Myocyte (in vitro differentiated cells): ENCODE measurements around the gene SLC1A1. TPM values are rescaled to one million over a fixed set of nuclear protein-coding genes. Genes with fewer than 3 reads are reported as not detected.
"Not testable (repeated sequence)": the region's sequence is repeated elsewhere in the genome, so short reads cannot be mapped to it uniquely, and the experiment has no call there.

ENCODE experiments used
- DNase-seq: peaks from one replicate; pipeline ENCODE4 v3.0.0-alpha.2; 2012; ENCODE audit warnings: low read depth
- total RNA-seq: library from RNA; depleted of rRNA; stranded (reverse); fragments of >200 nt; gene quantifications from 2 replicates; pipeline ENCODE4 v1.2.3, GENCODE V29; 2014

SLC1A1 gene
- total RNA-seq, 1 donor from 2014 or later: 1.1 TPM

DNA sequence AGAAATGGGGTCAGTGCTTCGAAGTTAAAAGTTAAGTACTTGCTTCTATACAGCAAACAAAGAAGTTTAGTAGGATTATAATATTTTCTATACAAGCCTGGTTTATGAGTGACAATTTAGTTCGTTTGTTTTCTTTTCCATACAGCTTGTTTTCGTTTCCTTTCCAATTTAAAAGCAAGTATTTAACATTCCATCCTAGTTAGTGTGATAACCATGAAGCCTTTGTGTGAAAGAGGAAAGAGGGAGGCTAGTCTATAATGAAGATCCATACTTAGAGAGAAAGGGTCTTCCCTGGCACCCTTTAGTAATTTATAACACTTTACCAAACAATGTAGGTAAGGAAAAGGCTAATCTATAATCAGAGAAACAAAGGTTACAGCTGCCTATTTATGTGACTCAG lies 51.0 kb downstream of the SLC1A1 start:
- no peak for DNase-seq

DNA sequence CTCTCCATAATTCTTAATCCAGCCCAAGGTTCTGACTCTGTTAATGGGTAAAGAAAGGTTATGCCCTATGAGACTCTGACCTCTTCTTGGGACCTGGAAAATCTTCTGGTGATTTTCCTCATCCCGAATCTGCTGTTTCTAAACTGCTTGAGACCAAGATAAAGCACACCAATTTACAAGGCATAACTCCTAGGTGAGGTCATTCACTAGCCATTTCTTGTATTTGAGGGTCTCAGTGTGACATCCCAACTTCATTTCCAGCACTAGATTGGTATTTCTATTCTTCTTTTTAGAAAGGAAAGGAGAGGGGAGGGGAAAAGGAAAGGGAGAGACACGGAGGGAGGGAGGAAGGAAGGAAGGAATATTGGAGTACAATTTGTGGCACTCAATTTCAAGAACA lies 51.6 kb downstream of the SLC1A1 start:
- no peak for DNase-seq

DNA sequence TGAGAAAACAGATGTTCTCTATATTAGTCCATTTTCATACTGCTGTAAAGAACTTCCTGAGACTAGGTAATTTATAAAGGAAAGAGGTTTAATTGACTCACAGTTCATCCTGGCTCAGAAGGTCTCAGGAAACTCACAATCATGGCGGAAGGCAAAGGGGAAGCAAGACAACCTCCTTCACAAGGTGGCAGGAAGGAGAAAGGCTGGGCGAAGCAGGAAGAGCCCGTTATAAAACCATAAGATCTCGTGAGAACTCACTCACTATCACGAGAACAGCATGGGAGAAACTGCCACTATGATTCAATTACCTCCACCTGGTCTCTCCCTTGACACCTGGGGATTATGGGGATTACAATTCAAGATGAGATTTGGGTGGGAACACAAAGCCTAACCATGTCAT lies 54.4 kb downstream of the SLC1A1 start:
- not testable (repeated sequence) for DNase-seq

DNA sequence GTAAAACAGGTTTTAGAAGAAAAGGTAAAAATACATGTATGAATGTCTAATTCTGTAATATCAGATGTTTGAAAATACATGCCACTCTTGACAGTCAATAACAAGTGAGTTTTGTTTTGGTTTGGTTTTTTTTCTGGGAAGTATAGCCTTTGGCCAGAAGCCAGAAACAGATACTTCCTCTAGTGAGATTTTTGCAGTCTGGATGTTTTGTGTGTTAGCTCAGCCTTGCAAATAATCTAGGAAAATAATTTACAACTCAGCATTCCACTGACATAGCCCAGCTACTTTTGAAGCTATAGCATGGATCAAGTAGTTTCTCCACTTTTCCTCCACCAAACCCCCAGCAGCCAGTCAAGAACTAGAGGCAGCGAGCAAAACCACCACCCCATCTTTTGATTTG lies 56.7 kb downstream of the SLC1A1 start:
- peak; percentile 9 for DNase-seq

DNA sequence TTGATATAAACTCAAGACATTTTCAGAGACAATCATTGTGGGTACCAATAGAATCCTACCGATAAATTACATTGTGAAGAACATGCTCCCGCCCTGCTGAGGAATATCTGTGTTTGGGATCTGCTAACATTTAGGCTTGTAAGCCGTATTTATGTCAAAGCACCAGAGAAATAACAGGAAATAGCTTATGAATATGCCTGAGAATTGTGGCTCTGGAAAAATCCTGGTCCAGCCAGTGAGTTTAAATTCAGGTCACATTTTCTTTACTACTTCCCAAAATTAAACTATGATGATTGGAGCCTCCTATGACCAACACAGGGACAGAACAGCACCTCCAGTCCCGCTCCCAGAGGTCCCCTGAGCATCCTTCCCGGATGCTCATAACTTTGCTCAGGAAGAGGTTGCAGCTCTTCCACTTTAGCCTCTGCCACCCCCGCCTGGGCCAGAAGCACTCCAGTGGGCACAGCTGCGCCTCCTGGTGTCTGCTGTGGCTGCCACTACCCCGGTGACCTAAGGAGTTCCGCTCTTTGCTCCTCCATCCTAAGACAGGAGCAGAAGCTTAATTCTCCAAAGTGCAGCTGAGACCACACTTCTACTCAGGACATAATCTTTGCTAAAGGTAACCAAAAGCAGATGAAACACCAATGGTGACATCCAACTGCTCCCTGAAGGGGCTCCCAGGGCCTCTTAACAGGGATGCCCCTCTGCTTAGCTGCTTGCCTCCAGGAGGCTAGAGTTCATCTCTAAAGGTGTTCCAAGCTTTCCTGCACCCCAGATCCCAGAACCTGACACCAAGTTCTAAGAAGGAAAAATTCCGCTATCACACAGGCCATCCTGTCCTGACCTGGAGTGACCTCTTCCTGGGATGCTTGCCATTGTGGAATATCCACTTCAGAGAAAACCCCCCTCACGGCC lies 58.8 kb downstream of the SLC1A1 start:
- DNase-seq: peak; percentile 6

DNA sequence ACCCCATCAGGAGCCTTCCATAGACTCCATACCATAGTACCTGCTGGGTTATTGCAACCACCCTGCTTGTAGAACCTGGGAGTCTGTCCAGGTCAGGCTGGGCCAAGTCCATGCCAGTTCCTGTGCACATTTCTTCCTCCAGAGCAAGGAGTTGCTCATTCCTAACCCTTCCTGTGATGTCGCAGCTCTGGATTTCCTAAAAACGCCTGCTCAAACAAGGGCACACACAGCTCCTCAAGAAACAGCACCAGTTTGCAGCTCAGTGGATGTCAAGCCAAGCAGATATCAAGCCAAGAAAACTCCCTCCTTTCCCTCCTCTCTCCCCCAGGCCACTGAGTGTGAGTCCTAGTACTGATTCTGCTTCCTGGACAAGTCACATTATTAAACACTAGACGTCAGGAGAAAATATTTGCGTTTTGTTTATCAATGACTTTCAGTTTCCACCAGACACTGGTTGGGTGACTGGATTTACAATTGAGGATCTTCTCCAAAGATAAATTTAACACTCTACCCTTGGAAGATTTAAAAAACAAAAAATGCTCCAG lies 59.6 kb downstream of the SLC1A1 start:
- no peak for DNase-seq

DNA sequence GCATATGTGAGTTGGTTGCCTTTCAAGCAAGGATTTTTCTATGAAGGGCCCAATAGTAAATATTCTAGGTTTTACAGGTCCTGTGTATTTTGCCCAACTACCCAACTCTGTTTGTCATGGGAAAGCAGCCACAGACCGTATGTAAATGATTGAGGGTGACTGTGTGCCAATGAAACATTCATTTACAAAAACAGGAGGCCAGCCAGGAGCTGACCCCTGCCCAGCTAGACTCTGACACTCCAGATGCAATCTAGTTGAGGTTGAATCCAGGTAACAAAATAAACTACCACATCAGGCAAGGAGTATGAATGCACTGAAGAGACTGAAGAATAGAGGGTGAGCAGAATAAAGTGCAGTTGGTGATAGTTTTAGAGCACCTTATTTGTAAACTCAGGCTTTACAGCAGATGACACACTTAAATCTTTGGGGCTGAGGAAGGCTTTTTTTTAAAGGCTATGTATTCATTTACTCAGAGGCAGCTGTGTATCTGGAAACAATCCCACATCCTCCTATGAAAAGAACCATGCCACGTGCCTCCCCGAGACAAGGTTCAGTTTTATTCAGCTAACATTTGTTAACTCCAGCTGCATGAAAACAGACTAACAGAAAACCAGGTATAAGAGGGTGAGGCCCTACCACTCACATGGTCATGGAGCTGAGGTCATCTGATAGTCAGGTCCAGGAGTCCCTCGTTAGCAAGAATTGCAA lies 60.7 kb downstream of the SLC1A1 start:
- peak; percentile 24 for DNase-seq

DNA sequence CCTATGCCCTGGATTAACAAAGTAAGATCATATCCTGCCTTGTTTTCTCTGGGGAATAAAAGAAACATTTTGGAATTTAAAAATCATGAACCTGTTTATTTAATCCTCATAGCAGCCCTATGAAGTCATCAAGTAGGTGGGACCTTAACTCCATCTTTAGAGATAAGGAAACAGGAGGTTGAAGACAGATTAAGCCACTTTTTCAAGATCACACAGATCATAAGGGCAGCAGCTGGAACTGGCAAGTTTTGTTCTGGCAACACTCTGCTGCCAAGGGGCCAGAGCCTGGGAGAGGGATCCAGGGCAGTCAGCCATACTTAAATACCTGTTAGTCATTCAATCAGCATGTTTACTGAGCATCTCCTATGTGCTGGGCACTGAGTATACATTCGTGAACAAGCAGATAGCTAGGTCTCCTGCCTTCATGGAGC lies 63.7 kb downstream of the SLC1A1 start:
- no peak for DNase-seq

DNA sequence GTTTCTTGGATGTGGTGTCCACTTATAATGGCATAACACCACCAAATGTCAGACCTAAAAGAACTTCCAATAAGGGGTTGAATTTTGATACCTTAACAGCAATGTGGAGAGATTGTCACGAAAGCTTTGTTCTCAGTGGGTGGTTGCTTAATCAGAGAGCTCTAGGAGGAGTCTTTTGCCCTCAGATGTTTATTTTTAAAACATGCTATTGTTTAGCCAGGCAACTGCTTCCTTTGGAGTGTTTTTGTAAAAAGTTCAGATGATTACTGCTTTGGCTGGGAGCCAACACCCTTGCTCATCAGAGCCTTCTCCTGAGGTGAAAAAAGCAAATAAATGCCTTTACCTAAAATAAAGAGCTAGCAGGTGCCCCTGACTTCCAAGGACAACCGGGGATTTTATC lies 65.0 kb downstream of the SLC1A1 start:
- no peak for DNase-seq

DNA sequence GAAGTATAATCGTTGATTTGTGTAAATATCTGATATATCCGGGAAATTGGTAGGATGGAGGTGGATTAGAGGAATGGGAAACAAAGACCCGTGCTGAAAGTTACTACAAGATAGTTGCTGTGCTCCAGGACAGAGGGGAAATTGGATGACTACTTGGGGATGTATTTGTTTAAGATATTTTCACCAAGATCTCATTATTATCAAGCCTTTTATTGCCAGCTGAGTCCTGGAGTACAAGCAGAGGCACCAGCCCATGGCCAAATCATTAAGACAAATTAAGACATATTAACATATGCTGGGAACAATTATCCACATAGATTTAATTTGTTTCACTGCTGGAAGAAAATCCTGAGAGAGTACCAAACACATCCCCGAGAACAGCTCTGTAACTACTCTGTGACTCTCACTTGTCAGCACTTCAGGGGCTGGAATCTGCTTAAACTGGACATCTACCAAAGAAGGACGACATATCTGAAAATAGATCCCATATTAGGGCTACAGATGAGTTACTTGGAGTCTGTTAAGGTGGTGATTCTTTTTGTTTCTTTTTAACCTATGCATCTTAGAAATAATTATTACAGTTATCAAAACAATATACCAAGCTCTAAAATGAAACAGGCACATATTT lies 68.2 kb downstream of the SLC1A1 start:
- no peak for DNase-seq

DNA sequence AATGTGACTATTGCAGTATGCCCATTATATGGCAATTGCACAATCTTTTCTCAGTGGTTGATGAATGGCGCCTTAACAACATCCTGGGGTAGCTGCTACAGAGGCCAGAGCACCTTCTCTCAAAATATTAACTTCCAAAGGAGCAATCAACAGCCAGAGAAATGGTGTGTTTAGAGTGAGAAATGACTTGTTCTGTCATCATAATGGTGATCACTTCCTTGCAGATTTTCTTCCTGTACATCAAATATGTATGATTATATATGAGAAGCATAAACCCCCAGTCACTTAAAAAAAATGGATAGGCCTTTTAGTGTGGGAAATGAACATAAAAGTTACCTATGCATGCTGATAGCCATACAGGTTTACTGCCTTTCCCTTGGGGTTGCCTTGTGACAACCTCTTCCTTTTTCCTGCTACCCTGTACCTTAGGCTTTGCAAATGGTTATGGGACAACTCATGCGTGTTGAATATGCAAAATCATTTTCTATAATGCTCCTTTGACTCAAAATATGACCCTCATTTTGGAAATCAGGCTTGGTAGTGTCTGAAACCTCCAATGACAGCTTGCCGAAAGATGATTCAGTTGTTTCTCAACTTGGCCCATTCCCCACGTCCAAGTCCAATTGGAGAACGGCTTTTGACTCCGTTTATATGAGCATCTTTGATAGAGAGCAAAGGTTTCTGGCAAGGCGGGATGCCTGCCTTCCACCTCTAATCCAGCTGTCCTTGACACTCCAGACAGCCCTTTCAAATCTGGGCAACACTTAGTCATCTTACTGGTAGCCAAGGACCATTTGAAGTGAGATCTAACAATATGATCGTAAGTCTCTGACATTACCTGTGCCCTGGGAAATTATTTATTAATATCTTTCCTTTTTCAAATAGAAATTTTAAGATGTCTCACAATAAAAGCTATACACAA lies 69.3 kb downstream of the SLC1A1 start:
- no peak for DNase-seq

DNA sequence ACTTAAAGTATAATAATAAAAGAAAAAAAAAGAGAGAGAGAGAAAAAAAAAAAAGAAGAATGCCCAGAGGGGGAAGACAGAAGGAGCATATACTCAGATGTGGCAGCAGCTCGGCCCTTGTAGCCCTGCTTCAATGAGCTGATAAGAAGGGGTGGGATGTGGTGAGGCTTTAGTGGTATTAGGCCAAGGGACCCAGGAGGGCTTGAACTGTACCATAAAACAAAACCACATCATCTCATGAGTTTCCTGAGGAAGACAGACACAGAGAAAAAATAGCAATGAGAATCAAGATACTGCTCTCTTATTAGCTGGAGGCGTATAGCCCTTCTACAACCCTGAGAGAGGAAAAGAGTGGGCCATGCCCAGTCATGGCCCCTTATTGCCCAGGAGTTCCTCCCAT lies 72.8 kb downstream of the SLC1A1 start:
- no peak for DNase-seq

DNA sequence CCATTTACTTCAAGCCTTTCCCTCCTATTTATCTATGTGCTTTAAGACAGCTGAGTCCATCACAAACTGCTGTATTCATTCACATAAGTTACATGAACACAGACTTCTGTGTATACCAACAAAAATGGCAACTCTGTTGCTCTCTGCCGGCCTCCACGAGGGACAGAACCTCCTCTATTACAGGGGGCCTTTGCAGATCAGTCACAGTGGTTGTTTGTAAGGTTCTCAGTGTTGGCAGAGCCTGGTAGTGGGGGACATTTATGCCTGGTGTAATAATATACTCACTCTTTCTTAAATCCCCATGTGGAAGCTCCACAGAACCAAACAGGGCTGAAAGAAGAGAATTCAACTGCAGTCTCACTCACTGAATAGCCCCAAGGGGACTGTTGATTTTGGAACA lies 76.5 kb downstream of the SLC1A1 start:
- DNase-seq: no peak

DNA sequence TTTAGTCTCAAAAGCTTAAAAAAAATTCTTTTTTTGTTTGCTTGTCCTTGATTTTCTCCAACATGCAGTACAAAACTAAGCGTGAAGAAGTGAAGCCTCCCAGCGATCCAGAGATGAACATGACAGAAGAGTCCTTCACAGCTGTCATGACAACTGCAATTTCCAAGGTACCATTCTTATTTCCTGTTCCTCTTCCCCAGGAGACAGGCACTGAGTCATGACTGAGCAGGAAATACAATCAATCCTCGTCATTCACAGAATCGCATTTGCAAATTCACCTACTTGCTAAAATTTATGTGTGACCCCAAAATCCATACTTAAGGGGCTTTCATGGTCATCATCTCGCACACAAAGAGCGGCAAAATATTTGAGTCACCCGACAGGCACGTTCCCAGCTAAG lies 77.3 kb downstream of the SLC1A1 start:
- no peak for DNase-seq

DNA sequence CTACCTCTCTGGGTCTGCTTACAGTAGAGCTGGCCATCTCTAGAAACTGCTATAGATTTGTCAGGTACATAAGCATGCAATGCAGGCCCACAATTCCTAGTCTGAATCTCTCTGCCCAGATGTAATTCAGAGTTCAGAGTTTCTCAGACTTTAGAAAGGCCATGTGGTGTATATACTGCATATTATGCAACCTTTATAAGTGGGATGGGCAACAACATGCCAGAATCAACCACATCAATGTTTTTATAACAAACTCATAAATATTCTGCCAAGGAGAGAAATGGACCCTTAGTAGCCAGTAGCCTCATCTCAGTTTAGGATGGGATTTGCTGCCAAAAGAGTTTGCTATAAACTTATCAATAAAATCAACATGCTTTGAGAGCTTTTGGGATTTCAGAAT lies 78.8 kb downstream of the SLC1A1 start:
- no peak for DNase-seq

DNA sequence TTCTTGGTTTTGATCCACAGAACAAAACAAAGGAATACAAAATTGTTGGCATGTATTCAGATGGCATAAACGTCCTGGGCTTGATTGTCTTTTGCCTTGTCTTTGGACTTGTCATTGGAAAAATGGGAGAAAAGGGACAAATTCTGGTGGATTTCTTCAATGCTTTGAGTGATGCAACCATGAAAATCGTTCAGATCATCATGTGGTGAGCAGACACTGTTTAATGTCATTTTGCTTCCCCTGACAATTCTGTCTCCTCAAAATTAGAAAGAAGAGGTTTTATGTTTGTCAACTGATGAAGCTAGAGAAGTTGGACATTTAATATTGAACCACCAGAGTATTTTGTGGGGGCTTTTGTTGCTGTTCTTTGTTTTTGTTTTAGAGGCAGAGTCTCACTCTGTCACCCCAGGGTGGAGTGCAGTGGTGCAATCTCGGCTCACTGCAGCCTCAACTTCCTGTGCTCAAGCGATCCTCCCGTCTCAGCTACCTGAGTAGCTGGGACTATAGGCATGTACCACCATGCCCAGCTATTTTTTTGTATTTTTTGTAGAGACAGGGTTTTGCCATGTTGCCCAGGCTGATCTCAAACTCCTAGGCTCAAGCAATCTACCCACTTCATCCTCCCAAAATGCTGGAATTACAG lies 82.0 kb downstream of the SLC1A1 start:
- DNase-seq: no peak

DNA sequence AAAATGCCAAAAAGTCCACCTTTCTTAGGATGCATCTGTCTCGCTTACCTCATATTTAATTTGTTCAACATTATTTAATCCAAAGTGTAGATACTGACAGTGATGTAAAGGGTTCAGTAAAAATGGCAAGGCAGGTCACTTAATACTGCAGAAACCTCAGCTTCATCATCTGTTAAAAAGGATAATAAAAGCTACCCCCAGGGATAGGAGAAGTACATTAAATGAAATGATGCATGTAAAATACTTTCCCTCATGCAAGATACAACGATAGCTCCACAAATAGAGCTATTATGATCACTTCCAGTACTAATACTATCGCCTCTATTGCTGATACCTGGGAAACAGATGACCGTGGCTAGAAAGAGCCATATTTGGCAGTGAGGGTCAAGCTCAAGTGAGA lies 82.9 kb downstream of the SLC1A1 start:
- DNase-seq: no peak

DNA sequence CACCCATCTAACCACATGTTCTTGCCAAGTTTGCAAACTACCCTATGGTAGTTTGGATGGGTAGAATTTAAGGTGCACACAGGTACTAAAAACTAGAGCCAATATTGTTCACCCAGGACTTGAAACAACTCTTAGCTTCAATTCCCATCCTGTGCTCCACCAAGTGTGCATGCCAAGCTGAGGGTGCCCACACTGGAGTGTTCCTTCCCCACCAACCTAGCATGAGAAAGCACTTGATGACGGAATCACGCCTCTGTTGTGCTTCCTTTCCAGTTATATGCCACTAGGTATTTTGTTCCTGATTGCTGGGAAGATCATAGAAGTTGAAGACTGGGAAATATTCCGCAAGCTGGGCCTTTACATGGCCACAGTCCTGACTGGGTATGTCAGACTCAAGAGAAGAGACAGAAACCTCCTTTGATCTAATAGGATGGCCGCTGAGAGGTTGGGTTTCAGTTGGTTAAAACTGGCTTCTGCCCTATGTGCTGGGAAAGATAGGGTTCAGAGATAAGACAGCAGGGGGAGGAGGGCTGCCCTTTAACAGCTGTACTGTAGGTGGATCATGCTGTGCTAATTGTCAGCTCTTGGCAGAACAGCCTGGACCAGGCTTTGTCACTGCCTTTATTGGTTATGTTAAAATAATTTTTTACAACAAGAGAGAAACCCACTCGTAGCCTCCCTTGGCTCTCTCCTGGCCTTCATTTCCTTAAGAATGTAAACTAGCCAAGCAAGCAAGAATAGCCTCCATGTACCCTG lies 83.5 kb downstream of the SLC1A1 start:
- no peak for DNase-seq

DNA sequence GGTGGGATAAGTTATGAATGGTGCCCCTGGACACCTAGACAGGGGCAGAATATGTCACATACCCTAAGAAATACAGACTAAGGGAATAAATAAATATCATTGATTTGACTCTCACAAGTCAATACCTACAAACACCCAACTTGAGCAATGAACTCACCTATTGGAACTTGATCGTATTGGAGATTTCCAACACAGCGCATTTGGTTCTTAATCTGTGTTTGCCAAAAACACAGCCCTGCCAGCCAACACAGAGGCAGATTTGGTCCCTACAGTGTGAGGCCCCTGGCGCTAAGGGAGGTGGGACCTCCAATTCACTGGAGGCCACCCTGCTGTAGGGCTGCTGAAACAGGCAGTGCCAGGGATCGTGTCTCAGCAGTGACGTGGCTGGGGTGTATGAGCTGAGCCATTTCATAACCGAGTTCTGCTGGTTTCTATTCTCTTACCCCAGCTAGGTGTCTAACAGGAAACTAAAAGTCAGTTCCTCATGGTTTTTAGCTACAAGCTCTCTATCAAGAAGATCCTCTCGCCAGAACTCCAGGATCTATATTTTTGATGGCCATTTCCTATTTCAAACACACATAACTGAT lies 84.5 kb downstream of the SLC1A1 start:
- no peak for DNase-seq
